GM15510 (cell line): ENCODE data around the gene TP53.
A peak's percentile ranks its signal among the peaks of the same experiment; 100 is the strongest.

Experiments used
- POLR2A ChIP-seq: IDR thresholded peaks from 3 replicates; pipeline ENCODE4 v1.6.1; 2011; ENCODE audit warnings: borderline replicate concordance; ENCODE audit not compliant: insufficient read length; ENCODE audit errors: extremely low read depth

The TP53 gene

GRCh38 chr17:7687072-7687907, at the start of gene TP53:
Gene TP53, minus strand, starts transcription at chr17:7687490. Its CDS starts 10,896 bp downstream, at chr17:7676594.
- TF ChIP-seq POLR2A: peak; percentile 97

DNA sequence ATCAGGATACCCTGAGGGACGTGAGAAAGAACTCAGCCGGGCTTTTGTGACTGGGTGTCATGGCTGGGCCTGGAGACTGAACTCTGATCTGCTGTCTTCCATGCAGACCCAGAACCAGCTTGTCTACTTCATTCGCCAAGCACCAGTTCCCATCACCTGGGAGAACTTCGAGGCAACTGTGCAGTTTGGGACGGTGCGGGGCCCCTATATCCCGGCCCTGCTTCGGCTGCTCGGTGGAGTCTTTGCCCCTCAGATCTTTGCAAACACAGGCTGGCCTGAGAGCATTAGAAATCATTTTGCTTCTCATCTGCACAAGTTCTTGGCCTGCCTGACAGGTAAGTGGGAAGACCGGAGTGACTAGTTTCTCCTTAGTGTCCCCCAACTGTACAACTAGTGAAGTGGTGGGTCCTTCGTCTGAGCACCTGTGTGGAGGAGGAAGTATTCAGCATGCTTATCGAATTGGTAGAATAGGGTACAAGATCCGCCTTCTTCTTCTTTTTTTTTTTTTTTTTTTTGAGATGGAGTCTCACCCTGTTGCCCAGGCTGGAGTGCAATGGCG, 45.8 kb upstream of the TP53 start:
- no peak for TF ChIP-seq POLR2A

- TF ChIP-seq POLR2A: no peak
Observed at GRCh38 chr17:7729816-7730215, 42.5 kb upstream of the TP53 start.

DNA sequence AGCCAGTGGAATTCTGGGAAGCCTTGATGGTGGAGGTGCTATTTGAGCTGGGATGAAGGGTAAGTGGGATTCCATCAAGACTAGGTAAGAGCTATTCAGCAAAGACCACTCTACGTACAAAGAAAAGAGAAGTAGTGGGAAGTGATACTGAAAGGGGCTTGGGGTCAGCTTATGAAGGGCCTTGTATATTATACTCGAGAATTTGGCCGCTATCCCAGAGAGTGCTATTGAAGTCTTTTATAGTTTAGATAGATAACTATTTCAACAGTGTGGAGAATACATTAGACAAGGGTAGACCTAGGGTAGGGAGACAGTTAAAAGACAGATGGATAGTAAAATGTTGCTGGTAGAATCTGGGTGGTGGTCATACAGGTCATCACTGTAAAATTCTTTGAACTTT, 40.6 kb upstream of the TP53 start:
- TF ChIP-seq POLR2A: no peak

DNA sequence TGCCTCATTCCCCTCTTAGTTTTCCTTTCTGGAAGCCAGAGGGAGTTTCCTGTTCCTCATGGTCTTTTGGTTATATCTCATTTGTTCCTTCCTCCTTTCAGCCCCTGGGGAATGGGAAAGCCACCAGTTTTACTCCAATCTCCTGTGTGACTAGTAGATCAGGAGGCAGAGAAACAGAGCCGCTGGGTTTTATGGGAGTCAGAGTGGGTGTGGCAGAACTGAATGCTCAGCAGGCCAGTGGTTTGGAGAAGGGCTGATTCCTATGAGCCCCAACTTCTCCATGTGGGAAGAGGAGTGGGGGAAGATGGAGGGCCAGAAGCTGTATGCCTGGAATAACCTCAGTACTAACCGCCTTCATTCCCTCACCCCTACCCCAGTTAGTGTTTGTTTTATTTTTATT, 34.3 kb upstream of the TP53 start:
- TF ChIP-seq POLR2A: no peak

- no peak for TF ChIP-seq POLR2A
Observed at GRCh38 chr17:7720125-7720524, 32.8 kb upstream of the TP53 start.

DNA sequence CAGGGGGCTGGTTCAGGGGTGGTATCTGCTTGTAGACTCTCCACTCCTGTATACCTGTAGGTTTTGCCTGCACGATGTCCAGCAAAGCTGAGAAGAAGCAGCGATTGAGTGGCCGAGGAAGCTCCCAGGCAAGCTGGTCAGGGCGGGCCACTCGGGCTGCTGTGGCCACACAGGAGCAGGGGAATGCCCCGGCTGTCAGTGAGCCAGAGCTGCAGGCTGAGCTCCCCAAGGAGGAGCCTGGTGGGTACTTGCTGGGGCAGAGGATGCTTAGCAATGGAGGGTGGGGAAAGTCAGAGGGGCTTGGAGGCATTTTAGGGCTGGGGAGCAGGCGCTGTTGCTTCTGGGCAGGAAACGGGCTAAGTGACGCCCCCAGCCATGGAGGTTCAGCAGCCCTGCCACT, 32.4 kb upstream of the TP53 start:
- TF ChIP-seq POLR2A: no peak

- no peak for TF ChIP-seq POLR2A
Observed at GRCh38 chr17:7717756-7718350, 30.6 kb upstream of the TP53 start.

- no peak for TF ChIP-seq POLR2A
Observed at GRCh38 chr17:7716901-7717755, 29.8 kb upstream of the TP53 start, which contains the start of gene DNAH2. Gene DNAH2, plus strand, starts transcription at chr17:7717744. Its CDS starts 1,991 bp downstream, at chr17:7719735.

DNA sequence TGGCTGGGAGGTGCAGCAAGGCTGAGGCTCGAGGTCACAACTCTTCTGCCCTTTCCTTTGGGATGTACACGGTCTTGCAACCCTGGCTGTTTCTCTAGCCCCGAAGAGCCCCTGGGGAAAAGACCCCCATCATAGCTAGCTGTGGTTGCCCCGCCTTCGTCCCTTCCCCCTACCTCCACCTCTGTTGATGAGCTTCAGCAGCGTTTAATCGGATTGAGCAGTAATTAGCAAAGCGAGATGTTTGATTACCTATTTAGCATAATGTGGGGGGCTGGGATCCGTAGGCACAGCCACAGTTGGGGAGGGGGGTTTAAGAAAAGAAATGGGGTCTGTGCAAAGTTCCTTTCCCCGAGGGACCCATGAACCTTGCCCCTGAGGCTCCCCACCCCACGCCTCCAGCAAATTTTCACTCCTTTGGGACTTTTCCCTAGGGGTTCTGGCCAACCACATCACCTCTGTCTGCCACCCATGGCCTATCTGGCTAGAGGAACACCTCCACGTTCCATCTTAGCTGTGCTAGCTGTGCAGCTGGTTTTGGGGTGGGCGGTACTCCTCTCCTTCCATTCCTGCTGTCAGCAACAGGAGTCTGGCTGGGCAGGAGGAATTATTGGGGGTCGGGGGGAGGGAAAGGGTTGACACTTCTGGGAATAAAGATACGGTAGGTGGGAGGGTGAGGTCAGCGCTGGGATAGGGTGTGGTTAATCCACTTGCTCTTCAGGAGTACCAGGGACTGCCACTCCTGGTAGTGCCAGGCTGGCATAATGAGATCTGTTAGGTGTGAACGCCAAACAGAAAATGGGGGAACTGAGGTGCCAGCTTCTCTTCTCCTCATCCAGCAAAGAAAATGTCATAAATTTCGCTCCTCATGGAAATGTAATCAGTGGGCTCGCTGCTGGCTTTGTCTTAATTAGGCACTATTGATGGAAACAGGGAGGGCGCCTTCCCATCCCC, 28.9 kb upstream of the TP53 start:
- TF ChIP-seq POLR2A: no peak

GRCh38 chr17:7714721-7715594, 27.7 kb upstream of the TP53 start:
- TF ChIP-seq POLR2A: no peak

DNA sequence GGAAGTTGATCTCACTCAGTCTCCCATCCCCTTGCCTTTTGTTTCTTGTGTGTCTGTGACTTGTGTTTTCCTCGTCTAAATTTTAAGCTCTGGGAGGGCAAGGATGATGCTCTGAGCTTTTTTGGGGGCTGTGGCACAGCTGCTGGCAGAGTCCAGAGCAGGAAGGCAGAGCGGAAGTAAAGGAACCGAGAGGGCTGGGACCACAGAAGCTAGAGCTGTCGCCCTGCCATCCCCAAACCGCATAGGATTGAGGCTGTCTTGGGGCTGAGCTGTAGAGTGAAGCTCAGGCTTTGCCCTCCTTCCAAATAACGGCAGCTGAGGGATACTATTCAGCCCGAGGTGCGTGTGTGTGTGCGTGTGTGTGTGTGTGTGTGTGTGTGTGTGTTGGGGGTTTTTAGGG, 26.5 kb upstream of the TP53 start:
- TF ChIP-seq POLR2A: no peak
